GM23248 (cell line): Measurements from ENCODE around the gene PPP1R3F.
"Not testable (repeated sequence)": the region's sequence is repeated elsewhere in the genome, so short reads cannot be mapped to it uniquely, and the experiment has no call there.

Experiments used
- EZH2 ChIP-seq: fragments of 200-600 bp; sonication (generic); IDR thresholded peaks from 2 replicates; pipeline ENCODE4 v1.6.1; 2018; ENCODE audit warnings: antibody characterized with exemption, mild to moderate bottlenecking; ENCODE audit not compliant: insufficient read depth, poor library complexity, severe bottlenecking
- EZH2phosphoT487 ChIP-seq: fragments of 200-600 bp; sonication (generic); IDR thresholded peaks from 2 replicates; pipeline ENCODE4 v1.6.1; 2018; ENCODE audit warnings: antibody characterized with exemption, moderate library complexity, mild to moderate bottlenecking, low read depth; ENCODE audit not compliant: insufficient read depth

DNA sequence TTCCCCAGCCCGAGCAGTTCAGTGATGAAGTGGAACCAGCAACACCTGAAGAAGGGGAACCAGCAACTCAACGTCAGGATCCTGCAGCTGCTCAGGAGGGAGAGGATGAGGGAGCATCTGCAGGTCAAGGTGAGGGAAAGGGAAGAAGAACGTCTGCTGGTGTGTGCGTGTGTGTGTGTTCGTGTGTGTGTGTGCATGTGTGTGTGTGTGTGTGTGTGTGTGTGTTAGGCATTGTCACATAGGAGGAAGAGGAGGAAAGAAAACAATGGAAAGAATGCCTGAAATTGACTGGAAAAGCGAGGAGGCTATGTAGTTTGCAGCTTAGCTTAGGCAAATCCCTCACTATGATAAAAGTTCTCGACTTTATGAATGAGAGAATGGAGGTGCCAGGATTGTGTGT lies 54.1 kb downstream of the PPP1R3F start:
- TF ChIP-seq EZH2, EZH2phosphoT487: not testable (repeated sequence)
